Activated T-helper 2 cell treated with anti-CD3 and anti-CD28 coated beads, Interferon-gamma antibody, Interleukin-2, Interleukin-4, amounts not matched to agents 10 μg/mL and 5 μg/mL and 100 μg/mL, durations not matched to agents 14 hours and 24 hours and 36 hours (primary cell): ENCODE data around the gene ORAI3. TPM values are rescaled to one million over a fixed set of nuclear protein-coding genes. Genes with fewer than 3 reads are reported as not detected.
A peak's percentile ranks its signal among the peaks of the same experiment; 100 is the strongest.

Experiments
- DNase-seq: peaks from one replicate; pipeline ENCODE4 v3.0.0; 2021; ENCODE audit warnings: low spot score
- H3K27ac Mint-ChIP-seq: one replicate; pipeline ENCODE4 v1.8.0; 2021; ENCODE audit warnings: mixed read lengths
- H3K27me3 Mint-ChIP-seq: one replicate; pipeline ENCODE4 v1.8.0; 2021; ENCODE audit warnings: low read depth, mixed read lengths
- H3K36me3 Mint-ChIP-seq: one replicate; pipeline ENCODE4 v1.8.0; 2021; ENCODE audit warnings: low read depth, mixed read lengths
- H3K4me1 Mint-ChIP-seq: one replicate; pipeline ENCODE4 v1.8.0; 2021; ENCODE audit warnings: low read depth, mixed read lengths
- H3K4me3 Mint-ChIP-seq: one replicate; pipeline ENCODE4 v1.8.0; 2021; ENCODE audit warnings: low read depth, mild to moderate bottlenecking, moderate library complexity, mixed read lengths
- H3K9me3 Mint-ChIP-seq: one replicate; pipeline ENCODE4 v1.8.0; 2021; ENCODE audit warnings: mixed read lengths
- intact Hi-C: fragments of 100-400 bp; cut with micrococcal nuclease; formaldehyde crosslinking; loops from one replicate; pipeline ENCODE4 v1.15.1; 2023
- total RNA-seq: library from RNA; stranded (reverse); gene quantifications from 2 replicates; pipeline ENCODE4 v1.2.3, GENCODE V29; 2022

The ORAI3 gene
- total RNA-seq, result 14.2 and 17.4 TPM in 2 replicates

GRCh38 chr16:30948667-30949649, at the start of gene ORAI3:
Gene ORAI3 (plus strand): TSS chr16:30949068. CDS start chr16:30949290, 222 bp downstream.
- peaks cover 12% of the 10 kb centered on the region for H3K4me1 Mint-ChIP-seq
- H3K36me3 Mint-ChIP-seq, result peaks cover 23% of the 10 kb centered on the region
- intact Hi-C loops, result no loop called here
- H3K27me3 Mint-ChIP-seq, result no peaks in the 10 kb centered on the region
- H3K9me3 Mint-ChIP-seq, result no peaks in the 10 kb centered on the region
- H3K4me3 Mint-ChIP-seq, result peak within 1 kb of the TSS; percentile 87
- peak within 1 kb of the TSS; percentile 80 for H3K27ac Mint-ChIP-seq
- DNase-seq, result peak; percentile 43

- peaks cover 39% of the 10 kb centered on the region for H3K4me1 Mint-ChIP-seq
- H3K4me3 Mint-ChIP-seq, result no peak overlapping the region
- intact Hi-C loops, result loop anchor here (1.0 kb wide), 1 partner anchor 43 kb away; no protein-coding TSS in a partner anchor
- no peaks in the 10 kb centered on the region for H3K27me3 Mint-ChIP-seq
- peaks cover 4% of the 10 kb centered on the region for H3K9me3 Mint-ChIP-seq
- H3K36me3 Mint-ChIP-seq, result peaks cover 7% of the 10 kb centered on the region
- no peak for DNase-seq
- no peak overlapping the region for H3K27ac Mint-ChIP-seq
Observed at GRCh38 chr16:30899794-30900193, 49.1 kb upstream of the ORAI3 start.

GRCh38 chr16:30900588-30900987, 48.3 kb upstream of the ORAI3 start:
- intact Hi-C loops, result no loop called here
- peak overlapping the region; percentile 8 for H3K4me3 Mint-ChIP-seq

GRCh38 chr16:30901201-30902028, 47.5 kb upstream of the ORAI3 start:
- Mint-ChIP-seq H3K36me3 (peaks cover 7% of the 10 kb centered on the region), H3K4me3 (peak overlapping the region; percentile 48), H3K27ac (peak overlapping the region; percentile 29), H3K4me1 (peaks cover 35% of the 10 kb centered on the region), H3K27me3 (no peaks in the 10 kb centered on the region), H3K9me3 (peaks cover 4% of the 10 kb centered on the region)
- DNase-seq, result no peak
- intact Hi-C loops, result loop anchor here (1.0 to 2.0 kb wide), 3 partner anchors 21 to 57 kb away; no protein-coding TSS in a partner anchor

More at GRCh38 chr16:30900588-30900987, 48.3 kb upstream of the ORAI3 start:
- Mint-ChIP-seq H3K4me1 (peaks cover 36% of the 10 kb centered on the region), H3K36me3 (peaks cover 7% of the 10 kb centered on the region), H3K9me3 (peaks cover 4% of the 10 kb centered on the region), H3K27ac (no peak overlapping the region), H3K27me3 (no peaks in the 10 kb centered on the region)
- no peak for DNase-seq

- Mint-ChIP-seq H3K9me3 (peaks cover 4% of the 10 kb centered on the region), H3K4me1 (peaks cover 28% of the 10 kb centered on the region)
- intact Hi-C loops, result loop anchor here (1.0 to 2.0 kb wide), 3 partner anchors 20 to 58 kb away; no protein-coding TSS in a partner anchor
Observed at GRCh38 chr16:30902029-30902972, 46.6 kb upstream of the ORAI3 start.

GRCh38 chr16:30903002-30903401, 45.9 kb upstream of the ORAI3 start:
- H3K27ac Mint-ChIP-seq, result peak overlapping the region; percentile 100
- DNase-seq, result no peak

More at GRCh38 chr16:30902029-30902972, 46.6 kb upstream of the ORAI3 start:
- peak; percentile 60 for DNase-seq
- Mint-ChIP-seq H3K4me3 (peak overlapping the region; percentile 96), H3K36me3 (peaks cover 7% of the 10 kb centered on the region), H3K27ac (peak overlapping the region; percentile 100), H3K27me3 (no peaks in the 10 kb centered on the region)

GRCh38 chr16:30903596-30903995, 45.3 kb upstream of the ORAI3 start:
- no peak overlapping the region for H3K4me3 Mint-ChIP-seq
- H3K27ac Mint-ChIP-seq, result peak overlapping the region; percentile 86
- intact Hi-C loops, result loop anchor here (2.0 kb wide), 1 partner anchor 29 kb away; no protein-coding TSS in a partner anchor
- peaks cover 7% of the 10 kb centered on the region for H3K36me3 Mint-ChIP-seq
- peaks cover 32% of the 10 kb centered on the region for H3K4me1 Mint-ChIP-seq
- peaks cover 4% of the 10 kb centered on the region for H3K9me3 Mint-ChIP-seq
- DNase-seq, result no peak
- peaks cover 2% of the 10 kb centered on the region for H3K27me3 Mint-ChIP-seq

More at GRCh38 chr16:30903002-30903401, 45.9 kb upstream of the ORAI3 start:
- peaks cover 7% of the 10 kb centered on the region for H3K36me3 Mint-ChIP-seq
- intact Hi-C loops, result loop anchor here (2.0 kb wide), 1 partner anchor 28 kb away; no protein-coding TSS in a partner anchor
- H3K27me3 Mint-ChIP-seq, result peaks cover 2% of the 10 kb centered on the region
- H3K9me3 Mint-ChIP-seq, result peaks cover 4% of the 10 kb centered on the region
- H3K4me3 Mint-ChIP-seq, result peak overlapping the region; percentile 96
- H3K4me1 Mint-ChIP-seq, result peaks cover 32% of the 10 kb centered on the region

- Mint-ChIP-seq H3K4me1 (peaks cover 32% of the 10 kb centered on the region), H3K9me3 (peaks cover 4% of the 10 kb centered on the region), H3K27me3 (peaks cover 5% of the 10 kb centered on the region), H3K27ac (peak overlapping the region; percentile 86), H3K36me3 (peaks cover 7% of the 10 kb centered on the region), H3K4me3 (no peak overlapping the region)
- DNase-seq, result no peak
- intact Hi-C loops, result no loop called here
Observed at GRCh38 chr16:30904114-30904780, 44.6 kb upstream of the ORAI3 start.

GRCh38 chr16:30907064-30907463, 41.8 kb upstream of the ORAI3 start:
- intact Hi-C loops, result no loop called here
- H3K9me3 Mint-ChIP-seq, result peaks cover 4% of the 10 kb centered on the region
- H3K27ac Mint-ChIP-seq, result no peak overlapping the region
- H3K36me3 Mint-ChIP-seq, result peaks cover 7% of the 10 kb centered on the region
- no peak overlapping the region for H3K4me3 Mint-ChIP-seq
- peaks cover 5% of the 10 kb centered on the region for H3K27me3 Mint-ChIP-seq
- peaks cover 17% of the 10 kb centered on the region for H3K4me1 Mint-ChIP-seq
- DNase-seq, result no peak

- Mint-ChIP-seq H3K9me3 (no peaks in the 10 kb centered on the region), H3K36me3 (no peaks in the 10 kb centered on the region), H3K27me3 (peaks cover 5% of the 10 kb centered on the region), H3K27ac (no peak overlapping the region), H3K4me1 (peaks cover 4% of the 10 kb centered on the region), H3K4me3 (no peak overlapping the region)
- intact Hi-C loops, result no loop called here
- no peak for DNase-seq
Observed at GRCh38 chr16:30910427-30911029, 38.3 kb upstream of the ORAI3 start.
